Activated naive CD4-positive, alpha-beta T cell treated with anti-CD3 and anti-CD28 coated beads, Interleukin-2, amount 50 U/mL, for 16 hours (primary cell): ENCODE results near the gene BBLN.
"Not testable (repeated sequence)": the region's sequence is repeated elsewhere in the genome, so short reads cannot be mapped to it uniquely, and the experiment has no call there.

Experiments
- DNase-seq: peaks from one replicate; pipeline ENCODE4 v3.0.0-alpha.2; 2020

BBLN gene

DNA sequence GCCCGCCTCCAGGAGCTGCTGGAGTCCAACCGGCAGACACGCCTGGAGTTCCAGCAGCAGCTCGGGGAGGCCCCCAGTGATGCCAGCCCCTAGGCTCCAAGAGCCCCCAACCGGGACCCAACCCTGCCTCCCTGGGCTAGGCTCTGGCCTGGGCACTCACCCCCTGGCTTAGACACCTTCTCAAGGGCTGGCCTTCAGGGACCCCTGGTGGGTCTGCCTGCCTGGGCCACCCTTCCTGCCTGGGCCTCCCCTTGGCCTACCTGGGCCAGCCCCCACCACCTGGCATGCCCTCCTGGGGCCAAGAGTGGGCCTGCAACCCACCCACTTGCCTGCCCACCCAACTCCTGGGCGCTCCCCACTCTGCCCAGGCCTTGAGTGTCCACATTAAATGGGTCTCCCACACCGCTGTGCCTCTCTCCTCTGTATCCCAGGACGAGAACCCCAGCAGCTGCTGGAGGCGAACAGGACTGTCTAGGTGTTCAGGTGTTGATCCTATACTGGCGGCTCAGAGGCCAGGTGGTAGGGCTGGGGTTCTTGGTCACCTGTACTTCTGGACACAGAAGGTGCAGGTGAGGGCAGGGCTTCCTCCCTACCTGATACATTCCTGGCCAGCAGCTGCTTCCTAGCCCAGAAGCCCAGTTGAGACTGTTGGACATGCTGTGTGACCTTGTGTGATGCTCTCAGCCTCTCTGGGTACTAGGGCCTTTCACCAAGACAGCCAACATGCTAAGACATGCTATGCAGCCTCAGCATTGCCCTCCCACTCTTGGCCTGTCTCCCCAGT lies 3.6 kb downstream of the BBLN start:
- no peak for DNase-seq

DNA sequence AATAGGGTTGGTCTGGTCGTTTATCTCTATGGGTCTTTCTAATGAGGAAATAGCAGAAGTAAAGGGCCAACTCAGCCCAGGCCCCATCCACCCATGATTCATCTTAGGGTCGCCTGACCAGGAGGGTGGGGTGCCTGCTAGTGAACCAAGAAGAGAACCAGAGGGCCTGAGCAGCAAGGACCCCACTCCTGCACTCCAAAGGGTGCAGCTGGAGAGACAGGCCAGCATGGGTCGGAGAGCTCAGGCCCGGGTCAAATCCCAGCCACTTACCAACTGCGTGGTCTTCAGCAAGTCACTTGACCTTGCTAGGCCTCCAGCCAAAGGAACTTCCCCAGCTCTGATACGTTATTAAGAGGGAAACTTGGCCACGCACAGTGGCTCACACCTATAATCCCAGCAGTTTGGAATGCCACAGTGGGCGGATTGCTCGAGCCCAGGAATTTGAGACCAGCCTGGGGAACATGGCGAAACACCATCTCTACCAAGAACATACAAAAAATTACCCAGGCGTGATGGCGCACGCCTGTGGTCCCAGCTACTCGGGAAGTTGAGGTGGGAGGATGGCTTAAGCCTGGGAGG lies 4.3 kb downstream of the BBLN start:
- no peak for DNase-seq

DNA sequence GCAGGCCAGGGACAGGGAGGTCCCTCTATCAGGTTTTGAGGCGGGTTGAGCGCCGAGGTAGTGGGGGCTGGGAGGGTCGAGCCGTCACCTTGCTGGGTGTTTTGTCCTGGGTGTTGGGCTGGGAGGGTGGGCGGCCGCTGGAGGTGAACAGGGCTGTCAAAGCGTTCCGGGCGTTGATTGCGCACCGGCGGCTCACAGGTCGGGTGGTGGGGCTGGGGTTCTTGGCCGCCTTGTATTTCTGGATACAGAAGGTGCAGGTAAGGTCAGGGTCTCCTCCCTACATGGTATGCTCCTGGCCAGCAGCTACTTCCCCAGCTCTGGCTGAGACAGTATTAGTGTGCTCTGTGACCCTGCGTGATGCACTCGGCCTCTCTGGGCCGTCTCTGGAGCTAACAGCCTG lies 6.1 kb downstream of the BBLN start:
- no peak for DNase-seq

DNA sequence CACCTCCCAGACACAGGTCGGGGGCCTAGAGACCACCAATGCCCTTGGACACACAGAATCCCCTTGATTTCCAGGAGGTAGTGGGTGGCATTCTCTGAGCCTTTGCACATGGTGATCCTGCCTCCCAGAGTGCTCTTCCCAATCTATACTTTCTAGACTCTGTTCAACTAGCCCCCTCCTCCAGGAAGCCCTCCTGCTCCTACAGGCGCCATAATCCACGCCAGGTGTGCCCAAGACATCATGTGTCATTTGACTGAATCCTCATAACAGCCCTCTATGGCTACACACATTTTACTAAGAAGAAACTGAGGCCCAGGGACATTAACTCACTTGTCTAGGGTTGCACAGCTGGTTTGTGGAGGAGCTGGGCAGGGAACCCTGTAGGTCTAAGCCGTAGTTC lies 7.1 kb downstream of the BBLN start:
- DNase-seq = no peak

DNA sequence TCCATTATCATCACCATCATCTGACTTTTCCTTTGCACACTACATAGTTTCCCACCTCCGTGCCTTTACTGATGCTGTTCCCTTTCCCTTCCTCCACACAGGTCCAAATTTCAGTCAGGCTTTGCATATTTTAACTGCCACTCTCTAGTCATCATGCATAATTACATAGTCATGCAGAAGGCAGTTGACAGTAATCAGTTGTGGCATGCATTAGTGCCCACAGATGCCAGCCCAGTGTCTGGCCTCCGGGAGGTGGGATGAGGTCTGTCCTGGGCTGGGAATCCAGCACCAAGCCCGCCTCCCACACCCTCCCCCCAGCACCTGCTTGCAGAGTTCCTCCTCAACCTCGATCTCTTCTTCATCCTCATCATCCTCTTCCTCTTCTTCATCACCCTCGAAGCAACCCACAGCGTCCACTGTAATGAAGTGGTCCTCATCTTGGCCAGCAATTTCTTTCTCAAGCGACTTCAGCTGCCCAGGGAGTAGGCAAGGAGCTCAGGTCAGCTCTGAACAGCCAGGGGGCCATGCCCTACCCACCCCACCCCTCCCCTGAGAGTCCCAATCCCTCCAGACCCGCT lies 8.8 kb downstream of the BBLN start:
- DNase-seq = no peak

DNA sequence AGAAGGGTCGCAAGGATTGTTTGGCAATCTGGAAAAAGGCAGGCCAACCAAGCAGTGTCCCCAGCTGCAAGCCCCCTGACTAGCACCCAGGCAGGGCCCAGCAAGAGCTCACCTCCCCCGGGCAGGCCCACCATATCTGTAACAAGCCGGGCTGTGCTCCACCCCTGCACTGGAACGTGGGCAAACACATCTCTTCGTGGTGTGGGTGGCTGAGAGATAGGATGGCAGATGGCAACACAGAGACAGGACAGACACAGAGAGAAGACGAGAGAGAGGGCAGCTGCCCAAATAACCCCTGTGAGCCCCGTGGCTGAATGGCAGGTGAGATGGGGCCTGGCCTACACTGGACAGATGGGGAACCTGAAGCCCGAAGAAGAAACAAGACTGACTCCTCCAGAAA lies 9.4 kb downstream of the BBLN start:
- DNase-seq = no peak

DNA sequence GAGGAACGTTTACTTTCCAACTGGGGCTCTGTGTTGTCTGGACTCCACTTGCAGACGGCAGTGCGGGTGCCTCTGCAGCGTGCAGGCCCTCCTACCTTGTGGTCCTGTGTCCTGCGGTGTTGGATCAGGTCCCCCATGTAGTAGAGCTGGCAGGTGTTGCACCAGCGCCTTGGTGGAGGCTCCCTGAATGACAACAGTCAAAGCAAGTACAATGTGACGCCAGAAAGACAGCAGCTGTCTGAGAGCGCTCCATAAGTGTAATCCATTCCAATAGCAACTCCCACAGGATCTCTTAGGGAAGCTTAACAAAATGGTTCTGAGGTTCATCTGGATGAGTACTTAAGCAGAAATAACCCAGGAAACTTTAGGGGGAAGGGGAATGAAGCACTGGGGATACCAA lies 9.9 kb downstream of the BBLN start:
- DNase-seq = no peak

DNA sequence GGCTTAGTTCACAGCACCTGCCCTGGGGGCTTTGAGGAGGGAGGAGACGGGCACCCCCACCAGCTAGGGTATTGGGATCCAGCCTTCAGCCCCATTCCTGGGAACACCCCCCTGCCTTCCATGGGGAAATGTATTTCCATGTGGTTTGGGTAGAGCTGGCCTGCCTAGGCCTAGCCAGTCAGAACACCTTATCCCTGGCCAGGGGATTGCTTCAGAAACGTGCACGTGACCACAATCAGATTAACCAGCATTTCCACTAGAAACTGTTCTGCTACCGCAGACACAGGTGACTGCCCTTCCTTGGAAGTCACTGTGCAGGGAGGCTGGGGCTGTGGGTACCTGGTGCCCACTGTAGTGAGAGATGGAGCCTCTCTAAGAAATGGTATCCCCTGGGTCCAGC lies 14.0 kb downstream of the BBLN start:
- DNase-seq = no peak

DNA sequence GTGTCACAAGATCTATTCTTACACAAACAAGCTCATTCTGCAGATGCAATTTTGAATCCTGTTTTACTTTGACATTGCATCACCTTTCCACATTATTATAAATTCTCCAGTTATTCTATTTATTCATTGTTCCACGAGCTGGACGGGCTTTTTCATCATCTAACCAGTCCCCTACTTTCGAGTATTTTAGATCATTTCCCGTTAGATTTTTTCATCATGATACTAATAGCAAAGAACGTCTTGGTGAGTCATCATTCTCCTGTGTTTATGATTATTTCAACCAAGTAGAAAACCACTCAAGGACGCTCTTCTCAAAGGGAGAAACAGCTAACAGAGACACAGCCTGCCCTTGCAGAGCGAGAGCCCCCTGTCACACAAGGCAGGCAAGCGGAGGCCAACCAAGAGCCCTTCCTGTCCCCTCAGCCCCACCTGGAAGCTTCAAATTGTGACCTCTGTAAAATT lies 15.1 kb downstream of the BBLN start:
- no peak for DNase-seq

DNA sequence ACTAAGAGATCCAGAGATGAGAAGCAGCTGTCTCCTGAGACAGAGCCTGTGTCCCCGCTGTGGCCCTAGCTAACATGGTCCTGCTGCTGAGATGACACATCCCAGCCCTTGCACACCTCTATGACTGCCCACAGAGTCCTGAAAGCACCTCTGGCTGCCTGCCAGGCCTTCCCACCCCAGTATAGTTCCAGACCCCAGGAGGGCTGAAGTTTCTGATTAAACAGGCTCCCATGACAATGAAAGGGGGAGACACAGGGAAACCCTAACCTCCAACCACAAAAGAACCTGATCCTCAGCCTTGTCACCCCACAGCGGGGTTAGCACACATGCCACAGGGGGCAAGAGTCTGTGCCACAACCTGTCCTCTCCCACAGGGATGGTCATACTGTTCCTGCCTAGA lies 15.7 kb downstream of the BBLN start:
- no peak for DNase-seq

DNA sequence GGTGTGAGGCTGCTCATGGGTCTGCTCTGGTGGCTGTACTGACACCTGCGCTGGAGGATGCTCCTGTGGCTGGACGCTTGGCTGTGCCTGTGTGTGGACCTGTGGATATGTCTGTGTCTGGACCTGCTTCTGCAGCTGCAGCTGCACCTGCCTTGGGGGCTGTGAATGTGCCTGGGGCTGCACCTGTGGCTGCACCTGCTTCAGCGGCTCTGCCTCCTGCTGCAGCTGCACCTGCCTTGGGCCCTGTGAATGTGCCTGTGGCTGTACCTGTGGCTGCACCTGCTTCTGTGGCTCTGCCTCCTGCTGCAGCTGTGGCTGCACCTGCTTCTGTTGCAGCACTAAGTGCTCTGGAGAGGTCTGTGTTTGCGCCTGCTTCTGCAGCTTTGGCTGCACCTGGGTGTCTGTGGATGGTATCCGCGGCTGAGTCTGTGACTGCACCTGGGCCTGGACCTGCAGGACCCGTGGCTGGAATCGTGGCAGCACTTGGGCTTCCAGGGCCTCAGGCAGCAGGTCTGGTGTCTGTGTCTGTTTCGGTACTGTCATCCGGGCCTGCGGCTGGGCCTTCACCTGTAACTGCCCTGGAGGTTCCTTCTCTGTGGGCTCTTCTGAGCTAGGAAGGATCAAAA lies 18.9 kb downstream of the BBLN start:
- DNase-seq = no peak

DNA sequence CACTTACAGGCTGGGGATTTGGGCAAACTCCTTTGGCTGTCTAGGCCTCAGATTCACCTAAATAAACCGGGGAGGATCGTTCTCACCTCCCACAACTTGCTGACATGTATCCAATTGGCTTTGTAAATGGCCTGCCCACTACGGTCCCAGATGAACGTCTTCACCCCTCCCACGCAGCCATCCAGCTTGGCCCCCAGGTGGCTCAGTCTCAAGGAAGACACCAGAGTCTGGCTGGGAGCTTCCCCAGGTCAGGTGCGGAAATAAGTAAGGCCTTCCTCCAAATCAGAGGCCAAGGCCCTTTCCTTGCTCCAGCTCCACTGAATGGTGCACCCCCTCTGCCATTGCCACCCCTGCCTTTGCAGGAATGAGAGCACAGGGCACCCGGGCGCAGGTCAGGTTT lies 19.9 kb downstream of the BBLN start:
- DNase-seq = no peak

DNA sequence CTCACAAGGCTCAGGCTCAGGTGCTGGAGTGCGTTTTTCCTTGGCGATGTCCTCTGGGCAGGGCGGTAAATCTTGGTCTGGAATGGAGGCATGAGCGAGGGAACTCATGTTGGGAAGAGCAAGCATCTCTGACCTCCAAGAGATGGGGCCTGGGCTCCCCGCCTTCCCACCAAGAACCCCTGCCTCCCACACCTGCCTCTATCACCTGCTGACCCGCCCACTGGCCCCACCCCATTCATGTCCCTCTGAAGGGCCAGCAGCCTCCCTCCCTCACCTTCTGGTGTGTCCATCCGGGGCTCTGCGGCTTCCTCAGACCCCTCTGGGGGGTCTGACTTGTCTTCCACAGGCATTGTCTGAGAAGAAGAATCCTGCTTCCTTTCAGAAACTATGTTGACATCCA lies 20.4 kb downstream of the BBLN start:
- no peak for DNase-seq

DNA sequence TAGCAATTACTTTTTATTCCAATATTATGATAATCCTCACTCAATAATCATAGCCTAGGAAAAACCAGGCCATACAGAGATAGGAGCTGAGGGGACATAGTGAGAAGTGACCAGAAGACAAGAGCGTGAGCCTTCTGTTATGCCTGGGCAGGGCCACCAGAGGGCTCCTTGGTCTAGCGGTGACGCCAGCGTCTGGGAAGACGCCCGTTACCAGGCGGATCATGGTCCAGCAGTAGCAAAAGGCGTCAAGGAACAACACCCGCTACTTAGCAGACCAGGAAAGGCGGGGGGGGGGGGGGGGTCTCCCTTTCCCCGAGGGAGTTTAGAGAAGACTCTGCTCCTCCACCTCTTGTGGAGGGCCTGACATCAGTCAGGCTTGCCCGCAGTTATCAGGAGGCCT lies 21.4 kb downstream of the BBLN start:
- DNase-seq = not testable (repeated sequence)

DNA sequence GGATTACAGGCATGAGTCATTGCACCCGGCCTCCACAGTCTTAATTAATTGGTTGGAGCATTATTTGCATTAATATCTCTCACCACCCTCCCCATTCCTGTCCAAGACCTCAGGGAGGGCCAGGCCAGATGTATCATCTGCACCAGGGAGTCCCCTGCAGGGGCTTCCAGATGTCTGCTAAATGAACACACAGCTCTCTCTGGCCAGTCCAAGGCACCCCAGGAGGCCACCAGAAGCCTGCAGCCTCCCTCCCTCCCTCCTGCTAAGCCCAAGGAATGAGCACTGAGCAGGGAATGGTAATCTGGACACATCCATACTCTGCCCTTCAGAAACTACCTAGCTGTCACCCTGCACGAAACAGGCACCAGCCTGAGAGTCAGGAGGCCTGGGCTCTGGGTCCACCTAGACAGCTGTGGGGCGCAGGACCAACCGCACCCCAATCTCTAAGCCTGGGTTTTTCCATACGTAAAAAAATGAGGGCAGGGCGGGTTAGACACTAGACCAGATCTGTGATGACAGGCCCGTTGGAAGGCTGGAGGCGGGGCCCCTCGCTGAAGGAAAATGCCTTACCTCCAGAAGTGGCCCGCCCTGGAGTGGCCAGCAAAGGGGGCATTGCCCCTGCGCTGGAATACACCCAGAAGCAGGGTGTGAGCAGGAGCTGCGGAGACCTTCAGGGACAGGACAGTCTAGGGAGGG lies 23.0 kb downstream of the BBLN start:
- DNase-seq = no peak

DNA sequence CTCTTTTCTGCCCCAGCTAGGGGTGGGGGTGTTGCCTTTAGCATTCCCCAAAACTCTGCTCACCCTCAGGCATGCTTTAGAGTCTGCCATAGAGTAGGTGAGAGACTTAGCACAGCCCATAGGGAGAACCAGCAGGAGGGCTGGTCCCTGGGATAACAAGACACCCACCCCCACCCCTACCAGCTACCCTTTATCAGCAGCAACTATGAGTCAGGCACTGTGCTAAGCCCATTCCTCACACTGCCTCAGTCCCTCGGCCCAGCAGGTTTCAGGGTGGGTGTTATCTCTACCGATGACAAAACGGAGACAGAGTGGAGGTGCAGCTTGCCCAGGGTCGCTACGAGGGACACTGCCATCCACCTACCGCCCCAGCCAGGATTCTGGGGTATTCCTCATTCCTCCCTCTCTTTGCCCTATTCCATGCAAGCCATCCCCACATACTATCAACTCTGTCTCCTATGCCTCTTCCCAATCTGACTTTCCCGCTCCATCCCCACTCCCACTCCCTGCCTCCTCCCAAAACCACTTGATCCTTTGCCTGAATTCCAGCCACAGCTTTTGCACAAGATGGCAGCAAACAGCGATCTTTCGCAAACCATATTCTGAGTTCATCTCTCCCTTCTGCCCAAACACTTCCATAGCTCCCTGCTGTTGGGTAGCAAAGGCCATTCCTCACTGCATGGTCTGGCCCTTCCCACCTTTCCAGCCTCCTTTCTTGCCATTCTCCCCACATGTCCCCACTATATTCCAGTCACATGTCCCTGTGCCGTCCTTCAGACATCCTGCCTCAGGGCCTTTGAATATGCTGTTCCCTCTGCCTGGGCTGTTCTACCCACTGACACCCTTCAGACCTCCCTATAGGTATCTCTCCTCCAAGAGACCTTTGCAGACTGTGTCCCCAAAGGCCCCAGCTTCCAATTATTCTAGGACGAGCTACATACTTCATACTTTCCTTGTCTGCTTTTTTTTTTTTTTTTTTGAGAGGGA lies 26.2 kb downstream of the BBLN start:
- DNase-seq = no peak

DNA sequence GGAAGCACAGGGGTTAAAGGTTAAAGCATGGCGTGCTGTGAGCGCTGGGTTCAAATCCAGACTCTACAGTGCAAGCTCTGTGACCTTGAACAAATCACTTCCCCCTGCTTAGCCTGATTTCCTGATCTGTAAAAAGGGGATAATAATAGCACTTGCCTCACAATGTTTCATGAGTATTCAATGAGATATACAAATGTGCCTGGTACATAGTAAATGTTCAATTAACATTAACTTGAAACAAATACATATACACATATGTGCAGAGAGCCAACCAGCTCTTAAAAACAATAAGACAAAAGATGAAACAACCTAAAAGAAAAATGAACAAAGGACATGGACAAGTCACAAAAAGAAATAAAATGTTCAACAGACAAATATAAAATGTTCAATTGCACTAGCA lies 27.3 kb downstream of the BBLN start:
- no peak for DNase-seq

DNA sequence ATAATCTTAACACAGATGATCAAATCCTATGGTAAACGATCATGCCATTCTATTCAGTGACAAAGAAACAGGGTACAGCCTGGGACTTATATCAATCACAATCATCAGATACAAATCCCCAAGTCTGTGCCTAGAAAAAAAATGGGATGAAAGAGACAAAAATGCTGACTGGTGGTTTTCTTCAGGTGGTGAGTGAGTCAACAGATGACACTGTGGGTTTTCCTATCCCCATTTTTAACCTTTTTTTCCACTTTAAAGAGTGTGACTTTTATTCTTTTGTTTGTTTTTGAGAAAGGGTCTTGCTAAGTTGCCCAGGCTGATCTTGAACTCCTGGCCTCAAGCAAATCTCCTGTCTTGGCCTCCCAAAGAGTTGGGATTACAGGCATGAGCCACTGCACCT lies 28.1 kb downstream of the BBLN start:
- DNase-seq = no peak

DNA sequence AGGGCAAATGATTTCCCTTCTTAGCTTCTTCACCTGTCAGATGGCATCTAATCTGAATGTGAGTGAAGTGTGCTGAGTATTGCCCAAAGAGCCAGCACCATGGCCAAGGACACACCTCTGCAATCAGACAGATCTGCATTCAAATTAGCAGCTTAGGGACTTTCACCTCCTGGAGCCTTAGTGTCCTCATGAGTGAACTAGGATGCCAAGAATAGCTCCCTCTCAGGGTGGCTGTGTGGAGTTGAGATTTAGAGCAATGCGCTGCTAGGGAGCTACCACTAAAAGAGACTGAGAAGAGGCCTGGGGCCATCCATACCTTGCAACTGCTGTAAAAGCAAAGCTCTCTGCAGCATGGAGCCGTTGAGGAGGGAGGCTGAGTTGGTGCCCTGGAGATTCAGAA lies 29.9 kb downstream of the BBLN start:
- no peak for DNase-seq

DNA sequence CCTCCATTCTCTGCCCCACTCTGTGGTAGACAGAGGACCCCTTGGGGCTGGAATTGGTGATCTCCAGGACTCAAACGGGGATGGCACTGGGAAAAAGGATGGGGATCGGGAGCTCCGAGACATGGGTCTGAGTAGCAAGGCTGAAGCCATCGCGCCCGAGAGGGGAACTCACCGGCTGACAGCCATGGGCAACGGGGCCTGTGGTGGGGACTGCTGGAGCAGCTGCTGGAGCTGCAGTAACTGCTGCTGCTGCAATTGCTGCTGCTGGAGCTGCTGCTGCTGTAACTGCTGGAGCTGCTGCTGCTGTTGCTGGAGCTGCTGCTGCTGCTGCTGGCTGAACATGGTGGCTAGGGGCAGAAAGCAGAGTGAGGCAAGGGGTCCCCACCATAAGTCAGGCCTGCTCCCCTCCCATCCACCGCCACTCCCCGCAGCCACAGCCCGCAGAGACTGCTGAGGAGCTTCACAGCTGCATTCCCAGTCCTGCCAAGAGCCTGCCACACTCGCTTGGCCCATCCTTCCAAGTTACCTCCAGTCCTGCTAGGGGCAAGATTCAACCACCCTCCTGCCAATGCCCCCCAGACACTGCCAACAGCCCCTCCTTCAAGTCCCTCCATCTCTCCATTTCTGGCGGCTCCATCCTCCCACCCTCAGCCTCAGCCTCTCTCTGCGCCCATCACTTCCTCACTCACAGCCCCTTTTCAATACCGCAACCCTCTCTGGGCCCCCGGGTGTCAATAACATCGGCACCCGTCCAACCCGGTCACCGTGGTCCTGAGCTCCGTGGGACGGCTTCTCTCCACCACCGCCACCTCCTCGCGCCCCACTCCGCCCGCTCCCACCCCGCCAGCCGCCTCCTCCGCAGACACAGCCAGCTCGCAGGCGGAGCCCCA lies 30.7 kb downstream of the BBLN start:
- no peak for DNase-seq

DNA sequence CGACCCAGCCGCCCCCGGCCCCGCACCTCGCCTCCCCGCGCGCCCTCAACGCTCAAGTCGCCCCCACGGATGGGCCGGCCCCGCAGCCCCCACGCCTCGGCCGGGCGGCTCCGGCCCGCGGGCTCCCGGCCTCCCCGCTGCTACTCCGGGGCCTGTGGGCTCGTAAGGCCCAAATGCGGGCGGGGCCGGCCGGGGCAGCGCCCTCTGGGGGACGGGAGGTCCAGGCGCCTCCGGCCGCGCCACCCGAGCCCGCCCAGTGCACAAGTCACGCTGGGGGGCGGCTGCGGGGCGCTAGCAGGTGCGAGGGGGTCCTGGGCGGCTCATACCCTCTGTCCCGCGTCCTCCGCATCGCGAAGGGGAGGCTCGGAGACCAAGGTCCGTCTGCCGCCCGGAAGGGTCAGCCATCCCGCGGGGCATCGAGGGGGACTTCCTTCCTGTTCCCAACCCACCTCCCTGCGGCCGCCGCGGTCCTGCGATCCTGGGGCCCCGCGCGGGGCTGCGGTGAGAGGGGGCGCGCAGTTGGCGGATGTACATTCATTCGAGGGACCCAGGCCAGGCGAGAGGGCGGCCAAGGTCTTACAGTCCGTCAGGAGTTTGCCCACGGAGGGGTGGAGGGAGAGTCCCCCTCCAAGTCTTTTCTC lies 31.5 kb downstream of the BBLN start, which contains the start of gene CIZ1:
Gene CIZ1, minus strand, starts transcription at position 167 of the 641 bp plus-strand sequence. CDS start 715 bp downstream, outside the sequence.
- peak; percentile 76 for DNase-seq
